Natural killer cell (primary cell): ENCODE measurements around the gene ATP2C2. TPM values are rescaled to one million over a fixed set of nuclear protein-coding genes. Genes with fewer than 3 reads are reported as not detected.

Experiments
- ATAC-seq, 3 donors: fragments of 150-1000 bp in 2 of 3; fragments of 200-7000 bp in 1 of 3; cut with Tn5 transposase; 1 replicate in 1 of 3; 2 replicates in 2 of 3; pipeline ENCODE4 v1.10.0; 2021; ENCODE audit warnings: mild to moderate bottlenecking in 2 of 3, moderate library complexity in 2 of 3
- DNase-seq, 2 donors: peaks; one replicate each; pipeline versions ENCODE4 v3.0.0 to v3.0.0-alpha.2; 2013 to 2021; ENCODE audit warnings: mixed read lengths in 1 of 2
- H3K27ac ChIP-seq: one replicate; pipeline ENCODE4 v1.5.1; 2013; ENCODE audit warnings: mild to moderate bottlenecking, low read length
- H3K27me3 ChIP-seq: one replicate; pipeline ENCODE4 v1.6.1; 2013; ENCODE audit warnings: low read length; ENCODE audit not compliant: control insufficient read depth, insufficient read depth
- H3K36me3 ChIP-seq: one replicate; pipeline ENCODE4 v1.6.1; 2013; ENCODE audit warnings: low read length; ENCODE audit not compliant: control insufficient read depth, insufficient read depth
- H3K4me1 ChIP-seq: one replicate; pipeline ENCODE4 v1.6.1; 2013; ENCODE audit warnings: low read length; ENCODE audit not compliant: control insufficient read depth, insufficient read depth
- H3K4me3 ChIP-seq: one replicate; pipeline ENCODE4 v1.5.1; 2013; ENCODE audit warnings: low read length
- H3K9me3 ChIP-seq: one replicate; pipeline ENCODE4 v1.6.1; 2013; ENCODE audit warnings: low read length; ENCODE audit not compliant: control insufficient read depth, insufficient read depth
- H3K27ac Mint-ChIP-seq, 2 donors: one replicate each; pipeline ENCODE4 v1.8.0; 2022; ENCODE audit warnings: mild to moderate bottlenecking in 2 of 2, mixed read lengths in 2 of 2, moderate library complexity in 1 of 2
- H3K27me3 Mint-ChIP-seq, 2 donors: one replicate each; pipeline ENCODE4 v1.8.0; 2022; ENCODE audit warnings: low read depth in 2 of 2, mixed read lengths in 2 of 2
- H3K36me3 Mint-ChIP-seq: one replicate; pipeline ENCODE4 v1.8.0; 2022; ENCODE audit warnings: mixed read lengths
- H3K4me1 Mint-ChIP-seq, 2 donors: one replicate each; pipeline ENCODE4 v1.8.0; 2022; ENCODE audit warnings: mixed read lengths in 2 of 2
- H3K4me3 Mint-ChIP-seq: one replicate; pipeline ENCODE4 v1.8.0; 2022; ENCODE audit warnings: mild to moderate bottlenecking, moderate library complexity, mixed read lengths
- H3K9me3 Mint-ChIP-seq, 2 donors: one replicate each; pipeline ENCODE4 v1.8.0; 2022; ENCODE audit warnings: mixed read lengths in 2 of 2
- CTCF ChIP-seq: fragments of 200-600 bp; IDR thresholded peaks from one replicate; pipeline ENCODE4 v1.8.0; 2022; ENCODE audit warnings: antibody characterized with exemption
- WGBS: methylation state at CpG from one replicate; pipeline ENCODE4 v1.1.7; 2013; ENCODE audit warnings: missing lambda C conversion rate; ENCODE audit not compliant: insufficient coverage; 5-methylcytosine and 5-hydroxymethylcytosine counted together
- intact Hi-C: fragments of 100-400 bp; cut with micrococcal nuclease; formaldehyde crosslinking; loops from one replicate; pipeline ENCODE4 v1.14.2; 2022
- total RNA-seq, 4 donors: library from RNA; stranded (reverse); fragments of 120-200 nt in 1 of 4; gene quantifications; one replicate each; pipeline versions ENCODE4 v1.2.3 to v1.2.4, GENCODE V29; 2013 to 2022

Gene ATP2C2
- total RNA-seq, 3 donors from 2014 or later (not counting 1 experiment from before 2014, with no cell fraction given) = not detected

- no peaks in the 10 kb centered on the region for H3K36me3 Mint-ChIP-seq
- intact Hi-C loops = no loop called here
- no peaks in the 10 kb centered on the region for H3K9me3 Mint-ChIP-seq
- Histone ChIP-seq H3K27ac (no peak overlapping the region), H3K27me3 (peaks cover 2% of the 10 kb centered on the region), H3K4me1 (no peaks in the 10 kb centered on the region), H3K9me3 (no peaks in the 10 kb centered on the region), H3K4me3 (no peak overlapping the region), H3K36me3 (no peaks in the 10 kb centered on the region)
- H3K4me3 Mint-ChIP-seq = no peak overlapping the region
- ATAC-seq = no peak
- H3K27ac Mint-ChIP-seq = no peak overlapping the region
- WGBS = 89% methylated on average over 10 of the region's 10 CpGs
- H3K27me3 Mint-ChIP-seq = peaks cover 7 to 11% of the 10 kb centered on the region in 2 donors
- TF ChIP-seq CTCF = no peak
- H3K4me1 Mint-ChIP-seq = no peaks in the 10 kb centered on the region
- no peak for DNase-seq
Measured at GRCh38 chr16:84408314-84408690, 40.0 kb downstream of the ATP2C2 start.

- no peak for DNase-seq
- H3K27ac ChIP-seq = no peak overlapping the region
- H3K4me1 Mint-ChIP-seq = no peaks in the 10 kb centered on the region
- no peak for ATAC-seq
- no peaks in the 10 kb centered on the region for H3K36me3 ChIP-seq
- intact Hi-C loops = no loop called here
- no peaks in the 10 kb centered on the region for H3K4me1 ChIP-seq
- H3K27ac Mint-ChIP-seq = no peak overlapping the region
- peaks cover 7 to 11% of the 10 kb centered on the region in 2 donors for H3K27me3 Mint-ChIP-seq
- 44% methylated on average over 2 of the region's 2 CpGs for WGBS
- H3K27me3 ChIP-seq = peaks cover 2% of the 10 kb centered on the region
- H3K4me3 Mint-ChIP-seq = no peak overlapping the region
- H3K4me3 ChIP-seq = no peak overlapping the region
- TF ChIP-seq CTCF = no peak
- no peaks in the 10 kb centered on the region for H3K9me3 Mint-ChIP-seq
- no peaks in the 10 kb centered on the region for H3K36me3 Mint-ChIP-seq
- H3K9me3 ChIP-seq = no peaks in the 10 kb centered on the region
Measured at GRCh38 chr16:84408856-84409255, 40.5 kb downstream of the ATP2C2 start.

GRCh38 chr16:84410361-84411138 is 42.2 kb downstream of the ATP2C2 start:
- peaks cover 7 to 15% of the 10 kb centered on the region in 2 donors for H3K27me3 Mint-ChIP-seq
- Histone ChIP-seq H3K9me3 (no peaks in the 10 kb centered on the region), H3K27ac (no peak overlapping the region), H3K36me3 (no peaks in the 10 kb centered on the region), H3K4me1 (no peaks in the 10 kb centered on the region), H3K4me3 (no peak overlapping the region), H3K27me3 (no peaks in the 10 kb centered on the region)
- no peaks in the 10 kb centered on the region for H3K36me3 Mint-ChIP-seq
- no peak overlapping the region for H3K27ac Mint-ChIP-seq
- DNase-seq (no peak), ATAC-seq (no peak)
- H3K4me3 Mint-ChIP-seq = no peak overlapping the region
- intact Hi-C loops = no loop called here
- WGBS = 77% methylated on average over 11 of the region's 11 CpGs
- H3K9me3 Mint-ChIP-seq = no peaks in the 10 kb centered on the region
- no peak for TF ChIP-seq CTCF
- no peaks in the 10 kb centered on the region for H3K4me1 Mint-ChIP-seq

- H3K27ac Mint-ChIP-seq = no peak overlapping the region
- H3K4me3 ChIP-seq = no peak overlapping the region
- H3K36me3 ChIP-seq = no peaks in the 10 kb centered on the region
- peaks cover 6 to 15% of the 10 kb centered on the region in 2 donors for H3K27me3 Mint-ChIP-seq
- no peaks in the 10 kb centered on the region for H3K4me1 Mint-ChIP-seq
- no peak overlapping the region for H3K27ac ChIP-seq
- ATAC-seq (no peak), DNase-seq (no peak)
- H3K36me3 Mint-ChIP-seq = no peaks in the 10 kb centered on the region
- H3K9me3 Mint-ChIP-seq = no peaks in the 10 kb centered on the region
- intact Hi-C loops = no loop called here
- no peaks in the 10 kb centered on the region for H3K27me3 ChIP-seq
- H3K9me3 ChIP-seq = no peaks in the 10 kb centered on the region
- TF ChIP-seq CTCF = no peak
- 89% methylated on average over 2 of the region's 2 CpGs for WGBS
- no peaks in the 10 kb centered on the region for H3K4me1 ChIP-seq
- H3K4me3 Mint-ChIP-seq = no peak overlapping the region
Measured at GRCh38 chr16:84411768-84412167, 43.4 kb downstream of the ATP2C2 start.
